ENCODE data around the gene GALNT12. TPM values are rescaled to one million over a fixed set of nuclear protein-coding genes. Genes with fewer than 3 reads are reported as not detected.

GALNT12 gene
- total and polyA plus RNA-seq, 4 donors = 0.16 to 1.4 (median 0.25) TPM; not detected in 1

GRCh38 chr9:98815391-98815951 is 8.0 kb downstream of the GALNT12 start:
- H3K27me3 ChIP-seq (ENCODE audit: control insufficient read depth in 4 of 4, insufficient read depth in 4 of 4, low read length in 3 of 4) = no peaks in the 10 kb centered on the region
- TF ChIP-seq, protein P1, sequence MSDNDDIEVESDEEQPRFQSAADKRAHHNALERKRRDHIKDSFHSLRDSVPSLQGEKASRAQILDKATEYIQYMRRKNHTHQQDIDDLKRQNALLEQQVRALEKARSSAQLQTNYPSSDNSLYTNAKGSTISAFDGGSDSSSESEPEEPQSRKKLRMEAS (IDR thresholded peaks at IDR 0.05) = no peak
- TF ChIP-seq SP1 (IDR thresholded peaks at IDR 0.05) = no peak
- no peak for TF ChIP-seq GABPA (IDR thresholded peaks at IDR 0.05 in 1 of 2, conservative IDR thresholded peaks at IDR 0.05 in 1 of 2)
- no peak for TF ChIP-seq RXRA (IDR thresholded peaks at IDR 0.05)
- TF ChIP-seq JUND (IDR thresholded peaks at IDR 0.05) = no peak
- TF ChIP-seq ATF3 (IDR thresholded peaks at IDR 0.05) = no peak
- no peak for DNase-seq (ENCODE audit: low spot score)

DNA sequence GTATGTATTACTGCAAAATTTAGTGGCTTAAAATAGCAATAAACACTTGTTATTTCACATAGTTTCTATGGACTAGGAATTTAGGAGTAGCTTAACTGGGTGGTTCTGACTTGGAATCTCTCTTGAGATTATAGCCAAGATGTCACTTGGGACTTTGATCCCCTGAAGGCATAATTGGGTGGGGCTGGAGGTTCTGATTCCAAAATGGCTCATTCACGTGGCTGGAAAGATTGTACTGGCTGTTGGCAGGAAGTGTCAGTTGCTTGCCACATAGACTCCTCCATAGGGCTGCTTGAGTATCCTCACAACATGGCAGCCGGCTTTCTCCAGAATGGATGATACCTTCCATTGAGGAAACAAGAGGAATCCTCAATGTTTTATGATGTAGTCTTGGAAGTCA is 11.3 kb downstream of the GALNT12 start:
- H3K4me3 ChIP-seq (ENCODE audit: low read depth in 1 of 3, low read length in 3 of 3) = no peak overlapping the region
- H3K9me3 ChIP-seq (ENCODE audit: control insufficient read depth in 4 of 4, low read length in 3 of 4) = peaks cover 0 to 3% (median 1%) of the 10 kb centered on the region in 4 donors
- H3K9ac ChIP-seq (ENCODE audit: low read depth in 1 of 2, low read length in 2 of 2) = no peak overlapping the region
- DNase-seq (ENCODE audit: low spot score) = no peak
- no peaks in the 10 kb centered on the region for H3K4me1 ChIP-seq (ENCODE audit: control insufficient read depth in 4 of 4, insufficient read depth in 4 of 4, low read length in 3 of 4)
- H3K27me3 ChIP-seq (ENCODE audit: control insufficient read depth in 4 of 4, insufficient read depth in 4 of 4, low read length in 3 of 4) = no peaks in the 10 kb centered on the region
- TF ChIP-seq CTCF (IDR thresholded peaks at IDR 0.05; ENCODE audit: low read depth, low read length, missing input control) (no peak), EGR1 (IDR thresholded peaks at IDR 0.05; ENCODE audit: low read depth in 2 of 2) (no peak), RXRA (IDR thresholded peaks at IDR 0.05) (no peak), NR2F2 (IDR thresholded peaks at IDR 0.05) (no peak), YY1 (IDR thresholded peaks at IDR 0.05) (no peak), HNF4A (conservative IDR thresholded peaks at IDR 0.05) (no peak), GABPA (IDR thresholded peaks at IDR 0.05 in 1 of 2, conservative IDR thresholded peaks at IDR 0.05 in 1 of 2) (no peak), FOXA2 (IDR thresholded peaks at IDR 0.05) (no peak), TAF1 (conservative IDR thresholded peaks at IDR 0.05) (no peak)
- TF ChIP-seq, protein P1 (IDR thresholded peaks at IDR 0.05) = no peak
- TF ChIP-seq, protein P2, sequence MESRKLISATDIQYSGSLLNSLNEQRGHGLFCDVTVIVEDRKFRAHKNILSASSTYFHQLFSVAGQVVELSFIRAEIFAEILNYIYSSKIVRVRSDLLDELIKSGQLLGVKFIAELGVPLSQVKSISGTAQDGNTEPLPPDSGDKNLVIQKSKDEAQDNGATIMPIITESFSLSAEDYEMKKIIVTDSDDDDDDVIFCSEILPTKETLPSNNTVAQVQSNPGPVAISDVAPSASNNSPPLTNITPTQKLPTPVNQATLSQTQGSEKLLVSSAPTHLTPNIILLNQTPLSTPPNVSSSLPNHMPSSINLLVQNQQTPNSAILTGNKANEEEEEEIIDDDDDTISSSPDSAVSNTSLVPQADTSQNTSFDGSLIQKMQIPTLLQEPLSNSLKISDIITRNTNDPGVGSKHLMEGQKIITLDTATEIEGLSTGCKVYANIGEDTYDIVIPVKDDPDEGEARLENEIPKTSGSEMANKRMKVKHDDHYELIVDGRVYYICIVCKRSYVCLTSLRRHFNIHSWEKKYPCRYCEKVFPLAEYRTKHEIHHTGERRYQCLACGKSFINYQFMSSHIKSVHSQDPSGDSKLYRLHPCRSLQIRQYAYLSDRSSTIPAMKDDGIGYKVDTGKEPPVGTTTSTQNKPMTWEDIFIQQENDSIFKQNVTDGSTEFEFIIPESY (IDR thresholded peaks at IDR 0.05) = no peak
- no peaks in the 10 kb centered on the region for H3K36me3 ChIP-seq (ENCODE audit: control insufficient read depth in 4 of 4, insufficient read depth in 3 of 4, low read depth in 1 of 4, low read length in 3 of 4)
- 85% methylated on average over 2 of the region's 2 CpGs for WGBS
- no peak overlapping the region for H3K27ac ChIP-seq (ENCODE audit: low read depth in 1 of 2, low read length in 2 of 2)

More at GRCh38 chr9:98815391-98815951, 8.0 kb downstream of the GALNT12 start:
- WGBS = 89% methylated on average over 6 of the region's 6 CpGs
- peaks cover 0 to 3% (median 1%) of the 10 kb centered on the region in 4 donors for H3K9me3 ChIP-seq (ENCODE audit: control insufficient read depth in 4 of 4, low read length in 3 of 4)
- no peaks in the 10 kb centered on the region for H3K36me3 ChIP-seq (ENCODE audit: control insufficient read depth in 4 of 4, insufficient read depth in 3 of 4, low read depth in 1 of 4, low read length in 3 of 4)
- H3K4me1 ChIP-seq (ENCODE audit: control insufficient read depth in 4 of 4, insufficient read depth in 4 of 4, low read length in 3 of 4) = no peaks in the 10 kb centered on the region
- no peak overlapping the region for H3K9ac ChIP-seq (ENCODE audit: low read depth in 1 of 2, low read length in 2 of 2)
- no peak overlapping the region for H3K4me3 ChIP-seq (ENCODE audit: low read depth in 1 of 3, low read length in 3 of 3)
- H3K27ac ChIP-seq (ENCODE audit: low read depth in 1 of 2, low read length in 2 of 2) = no peak overlapping the region
